Duodenal mucosa (tissue), 2 donors: ENCODE results near the gene KIAA1191.

Experiments used
- H3K27ac ChIP-seq: one replicate; pipeline ENCODE4 v1.7.0; 2013; ENCODE audit warnings: low read depth, low read length
- H3K27me3 ChIP-seq, 2 donors: one replicate each; pipeline ENCODE4 v1.7.0; 2013; ENCODE audit warnings: low read length in 2 of 2, control low read depth in 1 of 2; ENCODE audit not compliant: insufficient read depth in 2 of 2, control insufficient read depth in 1 of 2
- H3K36me3 ChIP-seq, 2 donors: one replicate each; pipeline ENCODE4 v1.7.0; 2013; ENCODE audit warnings: low read length in 2 of 2, control low read depth in 1 of 2; ENCODE audit not compliant: insufficient read depth in 2 of 2, control insufficient read depth in 1 of 2
- H3K4me1 ChIP-seq, 2 donors: one replicate each; pipeline ENCODE4 v1.7.0; 2013; ENCODE audit warnings: low read length in 2 of 2, control low read depth in 1 of 2; ENCODE audit not compliant: insufficient read depth in 2 of 2, control insufficient read depth in 1 of 2
- H3K4me3 ChIP-seq, 2 donors: one replicate each; pipeline ENCODE4 v1.7.0; 2013; ENCODE audit warnings: low read length in 2 of 2, low read depth in 1 of 2
- H3K9ac ChIP-seq, 2 donors: one replicate each; pipeline ENCODE4 v1.7.0; 2013; ENCODE audit warnings: low read length in 2 of 2, low read depth in 1 of 2
- H3K9me3 ChIP-seq, 2 donors: one replicate each; pipeline ENCODE4 v1.7.0; 2013; ENCODE audit warnings: low read length in 2 of 2, control low read depth in 1 of 2; ENCODE audit not compliant: control insufficient read depth in 1 of 2

KIAA1191 gene

GRCh38 chr5:176350416-176350815, 11.1 kb downstream of the KIAA1191 start:
- Histone ChIP-seq H3K4me3 (no peak overlapping the region), H3K27me3 (no peaks in the 10 kb centered on the region), H3K4me1 (no peaks in the 10 kb centered on the region), H3K27ac (no peak overlapping the region), H3K9ac (no peak overlapping the region), H3K36me3 (peaks cover 59 to 86% of the 10 kb centered on the region in 2 donors), H3K9me3 (no peaks in the 10 kb centered on the region)

- no peak overlapping the region for H3K27ac ChIP-seq
- H3K4me1 ChIP-seq = peaks cover 0 to 17% of the 10 kb centered on the region in 2 donors
- no peaks in the 10 kb centered on the region for H3K9me3 ChIP-seq
- H3K36me3 ChIP-seq = peaks cover 13 to 39% of the 10 kb centered on the region in 2 donors
- no peak overlapping the region for H3K4me3 ChIP-seq
- H3K9ac ChIP-seq = no peak overlapping the region
- no peaks in the 10 kb centered on the region for H3K27me3 ChIP-seq
Observed at GRCh38 chr5:176342766-176343458, 18.7 kb downstream of the KIAA1191 start.

GRCh38 chr5:176342158-176342483, 19.4 kb downstream of the KIAA1191 start:
- Histone ChIP-seq H3K27me3 (no peaks in the 10 kb centered on the region), H3K36me3 (peaks cover 7 to 39% of the 10 kb centered on the region in 2 donors), H3K27ac (no peak overlapping the region), H3K4me3 (no peak overlapping the region), H3K9me3 (no peaks in the 10 kb centered on the region), H3K4me1 (peaks cover 0 to 17% of the 10 kb centered on the region in 2 donors), H3K9ac (no peak overlapping the region)

GRCh38 chr5:176341325-176342157, 20.0 kb downstream of the KIAA1191 start:
- no peak overlapping the region for H3K9ac ChIP-seq
- no peaks in the 10 kb centered on the region for H3K27me3 ChIP-seq
- H3K27ac ChIP-seq = no peak overlapping the region
- H3K4me3 ChIP-seq = no peak overlapping the region
- H3K36me3 ChIP-seq = peaks cover 4 to 39% of the 10 kb centered on the region in 2 donors
- no peaks in the 10 kb centered on the region for H3K9me3 ChIP-seq
- H3K4me1 ChIP-seq = peaks cover 0 to 17% of the 10 kb centered on the region in 2 donors

- H3K4me1 ChIP-seq = peaks cover 0 to 17% of the 10 kb centered on the region in 2 donors
- H3K9me3 ChIP-seq = no peaks in the 10 kb centered on the region
- peaks cover 0 to 20% of the 10 kb centered on the region in 2 donors for H3K36me3 ChIP-seq
- H3K9ac ChIP-seq = no peak overlapping the region
- H3K27ac ChIP-seq = no peak overlapping the region
- no peak overlapping the region for H3K4me3 ChIP-seq
- no peaks in the 10 kb centered on the region for H3K27me3 ChIP-seq
Observed at GRCh38 chr5:176339304-176339703, 22.3 kb downstream of the KIAA1191 start.

GRCh38 chr5:176337913-176338312, 23.7 kb downstream of the KIAA1191 start:
- Histone ChIP-seq H3K27me3 (no peaks in the 10 kb centered on the region), H3K9ac (no peak overlapping the region), H3K27ac (no peak overlapping the region), H3K4me3 (no peak overlapping the region), H3K36me3 (peaks cover 0 to 19% of the 10 kb centered on the region in 2 donors), H3K4me1 (peaks cover 0 to 17% of the 10 kb centered on the region in 2 donors), H3K9me3 (no peaks in the 10 kb centered on the region)

- no peaks in the 10 kb centered on the region for H3K27me3 ChIP-seq
- no peaks in the 10 kb centered on the region for H3K4me1 ChIP-seq
- H3K36me3 ChIP-seq = peaks cover 0 to 19% of the 10 kb centered on the region in 2 donors
- no peak overlapping the region for H3K9ac ChIP-seq
- no peak overlapping the region for H3K4me3 ChIP-seq
- no peaks in the 10 kb centered on the region for H3K9me3 ChIP-seq
- H3K27ac ChIP-seq = no peak overlapping the region
Observed at GRCh38 chr5:176334031-176334770, 27.4 kb downstream of the KIAA1191 start.

- H3K9me3 ChIP-seq = no peaks in the 10 kb centered on the region
- H3K27me3 ChIP-seq = no peaks in the 10 kb centered on the region
- no peaks in the 10 kb centered on the region for H3K4me1 ChIP-seq
- H3K27ac ChIP-seq = no peak overlapping the region
- H3K9ac ChIP-seq = no peak overlapping the region
- H3K4me3 ChIP-seq = no peak overlapping the region
- H3K36me3 ChIP-seq = peaks cover 9 to 24% of the 10 kb centered on the region in 2 donors
Observed at GRCh38 chr5:176320577-176320976, 41.0 kb downstream of the KIAA1191 start.

- H3K27me3 ChIP-seq = no peaks in the 10 kb centered on the region
Observed at GRCh38 chr5:176319827-176320554, 41.6 kb downstream of the KIAA1191 start.

More at GRCh38 chr5:176319827-176320554, 41.6 kb downstream of the KIAA1191 start:
- Histone ChIP-seq H3K9me3 (no peaks in the 10 kb centered on the region), H3K4me3 (no peak overlapping the region), H3K36me3 (peaks cover 13 to 29% of the 10 kb centered on the region in 2 donors), H3K27ac (no peak overlapping the region), H3K9ac (no peak overlapping the region), H3K4me1 (no peaks in the 10 kb centered on the region)
